Fibroblast of the conjunctiva (primary cell): ENCODE data around the gene NYAP2.
A peak's percentile ranks its signal among the peaks of the same experiment; 100 is the strongest.

Experiments
- DNase-seq: peaks from one replicate; pipeline ENCODE4 v3.0.0-alpha.2; 2010; ENCODE audit warnings: low read depth

The NYAP2 gene

GRCh38 chr2:225429717-225430116 is 30.2 kb downstream of the NYAP2 start:
- DNase-seq = peak; percentile 17

- DNase-seq = no peak
Observed at GRCh38 chr2:225431105-225431863, 31.8 kb downstream of the NYAP2 start.

DNA sequence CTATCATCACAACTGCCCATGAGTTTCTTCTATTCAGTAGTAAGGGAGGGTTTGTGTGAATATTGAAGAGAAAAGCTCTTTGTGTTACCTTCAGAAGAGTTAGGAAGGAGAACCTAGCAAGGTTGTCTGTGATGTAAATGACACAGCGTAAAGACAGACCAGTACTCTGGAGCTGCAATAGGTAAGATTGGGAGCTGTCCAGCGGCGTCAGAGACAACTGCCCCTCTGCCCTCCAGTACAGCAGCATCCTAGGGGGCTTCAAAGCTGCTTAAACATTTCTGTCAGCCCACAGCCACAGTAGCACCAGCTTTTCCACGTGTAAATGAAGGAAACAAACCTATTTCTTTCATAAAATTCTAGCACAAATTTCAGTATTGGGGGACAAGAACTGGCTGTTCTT is 34.5 kb downstream of the NYAP2 start:
- DNase-seq = no peak

- no peak for DNase-seq
Observed at GRCh38 chr2:225437319-225437718, 37.8 kb downstream of the NYAP2 start.

DNA sequence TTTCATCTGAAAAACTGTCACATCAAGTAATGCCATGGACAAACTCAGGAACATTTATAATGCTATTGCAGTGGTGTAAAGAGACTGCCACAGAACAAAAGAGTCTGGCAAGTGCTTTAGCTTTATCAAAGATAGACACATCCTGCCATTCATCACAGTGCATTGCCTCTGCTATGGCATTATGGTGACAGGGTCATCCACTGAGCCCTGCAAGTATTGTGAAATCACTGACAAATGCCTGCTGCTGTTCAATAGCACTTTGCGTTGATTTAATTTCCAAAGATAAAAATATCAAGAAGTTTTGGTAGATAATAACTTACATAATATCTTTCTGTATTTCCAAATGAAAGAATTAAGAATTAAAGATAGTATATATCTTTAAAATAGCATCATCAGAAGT is 38.7 kb downstream of the NYAP2 start:
- no peak for DNase-seq

GRCh38 chr2:225452677-225453076 is 53.2 kb downstream of the NYAP2 start:
- no peak for DNase-seq

- DNase-seq = no peak
Observed at GRCh38 chr2:225454412-225454811, 54.9 kb downstream of the NYAP2 start.

GRCh38 chr2:225456619-225457260 is 57.2 kb downstream of the NYAP2 start:
- no peak for DNase-seq

DNA sequence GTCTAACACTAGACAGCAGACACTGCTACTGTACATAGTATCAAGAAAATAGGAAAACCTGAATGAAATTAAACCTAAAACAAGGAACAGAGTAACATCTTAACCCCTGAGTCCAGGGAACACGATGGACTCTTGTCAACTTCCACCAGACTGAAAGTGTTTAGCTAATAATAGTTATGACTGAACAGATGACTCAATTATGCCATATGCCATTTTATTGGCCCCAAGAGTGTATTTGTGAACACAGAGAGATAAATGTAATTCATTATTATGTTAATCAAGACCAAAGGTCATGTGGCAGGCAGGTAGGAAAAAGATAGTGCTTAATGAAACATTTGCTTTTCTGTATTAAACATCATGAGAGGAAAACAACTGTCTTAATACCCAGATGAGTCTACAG is 58.0 kb downstream of the NYAP2 start:
- no peak for DNase-seq

DNA sequence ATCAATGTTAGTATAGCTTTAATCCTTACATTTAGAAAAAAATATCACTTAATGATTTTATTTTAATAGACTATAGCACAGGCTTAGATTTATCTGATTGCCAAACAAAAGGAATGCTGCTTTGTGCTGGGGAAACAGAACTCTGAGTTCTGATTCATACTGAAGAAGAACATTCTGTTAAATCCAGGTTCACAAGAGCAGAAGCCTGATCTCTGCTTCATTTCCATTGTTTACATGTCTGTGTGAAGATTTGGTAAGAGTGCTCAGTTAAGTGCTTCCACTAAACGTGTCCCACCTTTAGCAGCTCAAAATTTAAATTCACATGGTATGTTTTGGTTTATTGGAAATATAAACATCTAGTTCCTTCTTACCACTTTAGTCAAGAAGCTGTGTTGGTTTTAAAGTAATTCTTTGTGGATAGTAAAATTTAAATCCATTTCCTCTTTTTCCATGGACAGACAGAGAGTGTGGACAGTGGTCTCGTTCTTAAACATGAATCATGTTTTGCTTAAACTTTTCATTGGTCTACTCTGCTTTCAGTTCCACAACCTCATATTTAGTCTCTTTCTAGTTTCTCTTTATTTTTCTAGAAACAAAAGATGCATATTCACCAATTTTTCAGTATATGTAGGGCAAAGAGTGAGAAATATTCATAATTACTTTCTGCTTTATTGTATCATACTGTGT is 59.1 kb downstream of the NYAP2 start:
- no peak for DNase-seq

DNA sequence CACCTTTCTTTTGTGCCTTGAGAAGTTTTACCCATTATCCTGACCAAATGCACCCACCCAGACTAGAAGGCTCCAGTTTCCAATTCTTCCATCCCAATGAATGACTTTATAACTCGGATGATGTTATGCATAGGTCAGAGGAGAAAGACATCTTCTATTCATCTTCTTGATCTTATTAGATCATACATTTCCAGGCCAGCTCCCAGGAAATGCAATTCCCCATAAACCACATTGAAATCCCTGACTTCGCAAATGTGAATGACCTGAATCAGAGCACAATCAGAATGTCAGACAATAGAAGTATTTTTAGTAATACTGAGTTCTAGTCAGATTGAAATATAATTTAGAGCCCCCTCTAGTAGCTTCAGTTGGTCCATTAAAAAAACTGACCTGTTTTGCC is 62.9 kb downstream of the NYAP2 start:
- no peak for DNase-seq

DNA sequence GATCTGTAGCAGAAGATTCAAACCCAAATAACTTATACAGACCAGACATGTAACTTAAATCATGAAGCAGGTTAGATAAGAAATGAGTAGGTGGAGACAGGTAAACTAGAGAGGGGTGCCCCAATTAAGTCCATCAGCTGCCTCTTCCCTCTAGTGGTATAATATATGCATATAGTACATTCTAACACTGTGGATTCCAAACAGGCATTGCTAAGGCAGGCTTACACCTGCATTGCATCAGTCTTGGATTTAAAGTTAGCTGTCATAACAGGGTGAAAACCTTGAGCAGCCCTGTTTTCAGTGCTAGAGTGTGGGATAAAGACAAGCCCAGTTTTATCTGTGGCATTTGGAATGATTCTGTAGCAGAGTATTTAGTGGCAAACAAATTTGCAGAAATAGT is 63.4 kb downstream of the NYAP2 start:
- DNase-seq = peak; percentile 16

GRCh38 chr2:225463449-225463848 is 63.9 kb downstream of the NYAP2 start:
- DNase-seq = no peak

- DNase-seq = no peak
Observed at GRCh38 chr2:225464346-225465025, 65.0 kb downstream of the NYAP2 start.

DNA sequence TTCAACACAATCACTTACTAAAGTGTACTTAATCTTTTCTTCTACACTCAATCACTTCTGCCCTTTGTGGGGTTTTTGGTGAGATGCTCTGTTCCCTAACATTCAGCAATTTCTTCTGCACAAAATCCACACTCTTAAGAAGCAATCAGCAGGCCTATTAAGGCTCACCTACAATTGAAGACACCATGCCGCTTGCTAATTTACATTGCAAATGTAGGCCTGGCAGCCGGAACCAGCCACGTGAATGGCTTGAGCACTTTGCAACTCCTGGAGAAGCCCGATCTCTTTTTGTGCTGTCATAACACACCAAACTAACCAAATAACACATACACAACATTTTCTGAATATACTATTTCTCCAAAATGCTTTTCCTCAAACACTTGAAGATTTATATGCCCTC is 66.3 kb downstream of the NYAP2 start:
- DNase-seq = no peak

- no peak for DNase-seq
Observed at GRCh38 chr2:225466891-225467604, 67.5 kb downstream of the NYAP2 start.

DNA sequence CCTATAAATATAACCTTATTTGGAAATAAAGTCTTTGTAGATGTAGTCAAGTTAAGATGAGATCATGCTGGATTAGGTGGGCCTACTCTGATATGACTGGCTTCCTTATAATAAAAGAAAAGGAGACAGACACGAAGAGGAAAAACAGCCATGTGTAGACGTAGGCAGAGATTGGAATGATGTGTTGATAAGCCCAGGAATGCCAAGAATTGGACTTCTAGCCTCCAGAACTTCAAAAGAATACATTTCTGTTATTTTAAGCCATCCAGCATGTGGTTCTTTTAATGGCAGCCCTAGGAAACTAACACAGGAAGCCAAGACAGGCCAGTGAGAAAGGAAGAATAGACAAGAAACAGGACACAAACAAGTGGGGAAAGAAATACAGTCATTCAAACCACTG is 68.6 kb downstream of the NYAP2 start:
- DNase-seq = no peak

DNA sequence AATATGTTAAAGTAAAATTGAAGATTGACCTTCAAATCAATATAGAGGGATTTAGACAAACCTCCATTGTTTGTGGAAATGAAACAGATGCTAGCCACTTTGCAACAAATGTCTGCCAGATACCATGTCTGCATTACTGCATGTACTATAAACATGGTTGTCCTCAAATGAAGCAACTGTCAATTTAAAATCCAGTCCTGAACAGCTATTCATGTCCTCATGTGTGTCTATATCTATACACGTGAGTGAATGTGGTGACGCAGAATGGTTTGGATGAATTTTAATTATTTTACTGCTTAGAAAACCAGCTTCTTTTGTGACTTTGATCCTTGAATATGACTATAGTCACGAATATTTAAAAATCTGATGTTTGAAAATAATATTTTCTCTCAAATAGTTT is 71.5 kb downstream of the NYAP2 start:
- DNase-seq = no peak

GRCh38 chr2:225471482-225471881 is 72.0 kb downstream of the NYAP2 start:
- no peak for DNase-seq

DNA sequence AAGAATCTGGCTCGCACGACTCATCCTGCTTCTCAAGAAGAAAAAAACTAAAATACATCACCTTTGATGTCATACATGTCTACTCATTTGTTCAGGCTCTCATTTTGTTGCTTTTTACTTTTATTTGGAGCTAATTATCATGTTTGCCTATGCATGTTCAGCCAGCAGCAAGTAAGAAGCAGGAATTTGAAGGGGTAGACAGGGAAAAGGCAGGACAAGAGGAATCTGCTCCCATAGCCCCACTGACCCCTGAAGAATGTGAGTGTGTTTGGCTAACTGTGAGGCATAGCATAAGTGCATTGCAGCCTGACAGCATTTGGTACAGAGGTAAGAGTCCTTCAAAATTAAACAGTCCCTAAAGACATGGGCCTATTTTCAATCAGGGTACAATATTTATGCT is 72.7 kb downstream of the NYAP2 start:
- DNase-seq = no peak

- no peak for DNase-seq
Observed at GRCh38 chr2:225479386-225479785, 79.9 kb downstream of the NYAP2 start.

DNA sequence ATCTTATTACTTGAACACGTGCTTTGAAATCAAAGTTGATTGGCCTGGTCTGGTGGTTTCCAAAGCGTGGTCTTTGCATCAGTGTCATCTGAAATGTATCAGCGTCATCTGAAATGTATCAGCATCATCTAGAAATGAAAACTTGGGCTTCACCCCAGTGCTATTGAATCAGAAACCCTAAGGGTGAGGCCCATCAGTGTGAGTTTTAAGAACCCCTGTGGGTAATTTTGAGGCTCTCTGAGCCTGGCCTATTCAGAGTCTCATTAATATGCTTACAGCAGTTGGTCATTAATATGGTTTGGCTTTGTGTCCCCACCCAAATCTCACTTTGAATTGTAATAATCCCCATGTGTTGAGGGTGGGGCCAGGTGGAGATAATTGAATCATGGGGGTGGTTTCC is 85.2 kb downstream of the NYAP2 start:
- DNase-seq = no peak
